NCI-H1105 treated with DMSO at 0.1 percent for 48 hours (cell line): ENCODE results near the gene PPP4R2.
"Not testable (repeated sequence)": the region's sequence is repeated elsewhere in the genome, so short reads cannot be mapped to it uniquely, and the experiment has no call there.

ENCODE experiments used
- DNase-seq: peaks from one replicate; lab custom pipeline; 2025; lab: John Stamatoyannopoulos, UW

The PPP4R2 gene

GRCh38 chr3:72977060-72977808, 19.4 kb upstream of the PPP4R2 start:
- DNase-seq: no peak

GRCh38 chr3:72982609-72983366, 13.8 kb upstream of the PPP4R2 start:
- no peak for DNase-seq

DNA sequence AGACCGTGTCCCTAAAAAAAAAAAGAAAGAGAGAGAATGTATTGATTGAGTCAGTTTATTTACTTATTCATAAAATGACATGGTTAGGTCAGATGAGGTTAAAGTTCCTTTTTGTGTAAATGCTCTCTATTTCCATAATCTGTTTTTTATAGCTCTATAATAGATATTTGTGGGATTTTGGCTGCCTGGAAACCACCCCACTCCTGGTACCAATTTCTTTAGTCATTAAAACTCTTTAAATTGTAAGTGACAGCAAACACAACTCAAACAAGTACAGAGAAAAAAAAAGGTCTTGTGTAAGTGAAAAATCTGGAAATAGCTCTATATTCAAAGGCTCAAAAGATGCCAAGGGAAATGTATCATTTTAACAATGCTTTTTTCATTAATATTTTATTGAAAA, 11.0 kb upstream of the PPP4R2 start:
- no peak for DNase-seq

GRCh38 chr3:72990701-72991395, 5.8 kb upstream of the PPP4R2 start:
- DNase-seq: no peak

DNA sequence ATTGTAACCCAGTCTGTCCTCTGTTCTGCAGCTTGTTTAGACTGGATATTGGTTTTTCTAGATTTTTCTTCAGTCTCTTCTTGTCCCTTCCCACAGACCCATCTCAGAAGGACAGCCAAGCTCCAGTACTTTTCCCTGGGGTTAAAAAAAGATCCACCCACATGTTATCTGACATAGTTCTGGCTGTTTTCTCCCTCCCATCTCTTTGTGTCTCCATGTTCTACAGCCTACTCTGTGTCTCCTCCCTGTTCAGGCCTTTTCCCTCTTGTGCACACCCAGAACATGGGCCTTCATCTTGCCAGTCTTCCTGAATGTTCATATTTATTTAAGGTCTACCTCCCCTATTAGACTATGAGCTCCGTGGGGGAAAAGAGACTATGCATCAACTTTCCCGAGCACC, 5.1 kb upstream of the PPP4R2 start:
- no peak for DNase-seq

DNA sequence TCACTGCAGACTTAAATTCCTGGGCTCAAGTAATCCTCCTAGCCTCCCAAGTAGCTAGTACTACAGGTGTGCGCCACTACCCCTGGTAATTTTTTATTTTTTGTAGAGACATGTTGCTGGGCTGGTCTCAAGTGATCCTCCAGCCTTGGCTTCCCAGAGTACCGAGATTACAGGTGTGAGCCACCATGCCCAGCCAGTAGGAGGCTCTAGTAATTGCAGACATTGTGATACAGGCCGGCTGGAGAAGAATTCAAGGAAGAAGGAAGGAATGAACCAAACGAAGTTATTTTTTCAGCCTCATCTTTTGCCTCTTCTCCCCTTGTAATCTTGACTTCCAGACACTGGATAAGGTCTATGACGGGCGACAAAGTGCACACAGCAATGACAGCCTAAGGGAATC, 3.2 kb upstream of the PPP4R2 start:
- no peak for DNase-seq

- DNase-seq: no peak
Observed at GRCh38 chr3:72995337-72995736, 1.3 kb upstream of the PPP4R2 start.

DNA sequence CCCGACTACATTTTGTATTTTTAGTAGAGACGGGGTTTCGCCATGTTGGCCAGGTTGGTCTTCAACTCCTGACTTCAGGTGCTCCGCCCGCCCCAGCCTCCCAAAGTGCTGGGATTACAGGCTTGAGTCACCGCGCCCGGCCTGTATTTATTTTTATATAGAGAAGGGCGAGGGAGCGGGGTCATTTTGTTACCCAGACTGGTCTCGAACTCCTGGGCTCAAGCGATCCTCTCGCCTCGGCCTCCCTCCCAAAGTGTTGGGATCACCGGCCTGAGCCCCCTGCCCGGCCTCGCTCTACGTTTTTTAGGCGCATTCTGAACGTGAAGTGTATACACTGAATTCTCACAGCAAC, 514 bp upstream of the PPP4R2 start:
- no peak for DNase-seq

DNA sequence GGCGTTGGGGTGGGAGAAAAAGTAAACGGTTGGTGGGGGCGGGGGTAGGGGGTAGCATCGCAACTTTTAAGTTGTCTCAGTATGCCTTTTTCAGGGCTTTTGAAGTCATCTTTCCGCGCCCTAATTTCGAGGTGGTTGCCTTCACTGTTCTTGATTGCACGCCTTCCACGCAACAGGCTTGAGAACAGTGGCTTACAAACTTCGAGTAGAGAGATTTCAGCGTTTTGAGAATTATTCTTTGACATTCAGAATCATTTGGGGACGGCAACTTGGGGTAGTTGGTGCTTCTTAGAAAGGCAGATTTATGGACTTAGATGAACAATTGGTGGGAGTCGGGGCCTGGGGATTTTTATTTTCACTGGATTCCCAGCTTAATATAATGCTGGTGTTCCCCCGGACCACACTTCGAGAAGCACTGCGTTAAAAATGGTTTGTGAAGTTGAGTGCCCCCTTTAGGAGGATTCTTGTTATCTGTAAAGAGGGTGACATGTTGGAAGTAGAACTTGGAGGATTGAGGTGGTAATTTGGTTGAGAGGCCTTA, 880 bp downstream of the PPP4R2 start:
- peak; percentile 13 for DNase-seq

GRCh38 chr3:72998466-72998865, 1.9 kb downstream of the PPP4R2 start:
- DNase-seq: no peak

- no peak for DNase-seq
Observed at GRCh38 chr3:72999951-73000350, 3.3 kb downstream of the PPP4R2 start.

GRCh38 chr3:73003050-73003449, 6.4 kb downstream of the PPP4R2 start:
- DNase-seq: not testable (repeated sequence)

- no peak for DNase-seq
Observed at GRCh38 chr3:73004316-73004715, 7.7 kb downstream of the PPP4R2 start.

- DNase-seq: no peak
Observed at GRCh38 chr3:73007992-73008712, 11.5 kb downstream of the PPP4R2 start.

DNA sequence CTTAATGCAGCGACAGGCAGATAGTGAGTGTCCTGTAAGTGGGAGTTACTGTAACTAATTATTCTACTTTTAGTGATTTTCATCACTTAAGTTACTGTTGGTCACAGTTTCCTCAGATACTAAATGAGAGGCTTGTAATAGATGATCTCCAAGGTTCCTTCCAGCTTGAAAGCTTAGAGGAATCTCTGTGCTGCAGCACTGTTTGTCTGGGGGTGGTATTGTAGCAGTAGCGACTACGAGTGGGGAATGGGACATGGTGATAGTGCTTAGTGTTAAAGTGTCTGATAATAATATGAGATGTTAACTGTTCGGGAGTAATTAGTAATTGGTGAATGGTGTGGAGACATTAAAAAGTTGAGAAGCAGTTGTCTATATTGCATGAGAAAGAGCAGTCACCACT, 12.4 kb downstream of the PPP4R2 start:
- no peak for DNase-seq

GRCh38 chr3:73009750-73010149, 13.1 kb downstream of the PPP4R2 start:
- DNase-seq: no peak

DNA sequence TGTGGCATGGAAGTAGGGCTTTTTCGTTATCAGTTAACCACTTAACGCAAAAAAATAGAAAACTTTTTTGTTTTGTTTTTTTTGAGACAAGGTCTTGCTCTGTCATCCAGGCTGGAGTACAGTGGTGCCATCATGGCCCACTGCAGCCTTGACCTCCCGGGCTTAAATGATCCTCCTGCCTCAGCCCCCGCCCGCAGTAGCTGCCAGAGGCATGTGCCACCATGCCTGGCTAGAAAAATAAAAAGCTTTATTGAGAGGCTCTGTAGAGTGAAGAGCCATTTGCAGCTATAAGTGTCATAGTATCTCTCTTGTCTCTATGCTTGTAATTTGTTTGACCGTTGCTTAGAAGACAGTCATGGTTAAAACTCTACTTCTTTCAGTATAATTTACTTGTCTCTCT, 13.5 kb downstream of the PPP4R2 start:
- DNase-seq: no peak

- DNase-seq: no peak
Observed at GRCh38 chr3:73018298-73018697, 21.7 kb downstream of the PPP4R2 start.

- no peak for DNase-seq
Observed at GRCh38 chr3:73018790-73019441, 22.3 kb downstream of the PPP4R2 start.

DNA sequence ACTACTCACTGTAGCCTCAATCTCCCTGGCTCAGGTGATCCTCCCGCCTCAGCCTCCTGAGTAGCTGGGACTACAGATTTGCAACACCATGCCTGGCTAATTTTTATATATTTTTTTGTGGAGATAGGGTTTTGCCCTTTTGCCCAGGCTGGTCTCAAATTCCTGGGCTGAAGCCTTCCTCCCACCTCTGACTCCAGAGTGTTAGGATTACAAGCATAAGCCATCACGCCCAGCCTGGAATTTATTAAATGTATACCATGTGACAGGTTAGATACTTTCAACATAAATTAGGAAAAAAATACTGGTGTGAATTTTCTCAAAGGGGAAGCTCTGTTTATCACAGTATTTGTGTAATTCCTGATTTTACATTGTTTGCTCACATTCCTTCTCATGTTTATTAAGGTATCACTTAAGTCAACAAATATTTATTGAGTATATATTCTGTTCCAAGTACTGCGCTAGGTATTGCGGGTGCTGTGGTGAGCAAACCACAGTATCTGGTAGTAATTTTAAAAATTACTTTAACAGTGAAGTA, 24.8 kb downstream of the PPP4R2 start:
- no peak for DNase-seq

DNA sequence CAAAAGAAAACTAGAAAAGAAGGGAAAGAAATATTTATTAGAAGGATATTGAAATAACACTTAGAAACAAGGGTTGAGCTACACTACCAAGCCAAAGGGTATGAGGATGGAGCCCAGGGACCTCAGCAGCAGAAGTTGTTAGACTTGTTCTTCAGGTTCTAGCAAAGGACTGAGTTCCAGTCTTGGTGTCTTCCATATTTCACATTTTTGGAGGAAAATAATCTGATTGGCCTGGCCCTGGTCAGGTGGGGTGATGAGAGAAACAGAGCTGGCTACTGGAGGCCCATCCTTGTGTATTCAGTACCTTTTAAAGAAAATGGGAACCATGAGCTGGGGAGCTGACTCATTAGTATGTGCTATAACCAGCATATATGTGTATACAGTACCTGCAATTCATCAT, 28.2 kb downstream of the PPP4R2 start:
- DNase-seq: no peak
